ENCODE data around the gene PLBD1. TPM values are rescaled to one million over a fixed set of nuclear protein-coding genes. Genes with fewer than 3 reads are reported as not detected.

Gene PLBD1
- total RNA-seq, 2 donors from 2014 or later: 17.9 to 32.5 TPM

DNA sequence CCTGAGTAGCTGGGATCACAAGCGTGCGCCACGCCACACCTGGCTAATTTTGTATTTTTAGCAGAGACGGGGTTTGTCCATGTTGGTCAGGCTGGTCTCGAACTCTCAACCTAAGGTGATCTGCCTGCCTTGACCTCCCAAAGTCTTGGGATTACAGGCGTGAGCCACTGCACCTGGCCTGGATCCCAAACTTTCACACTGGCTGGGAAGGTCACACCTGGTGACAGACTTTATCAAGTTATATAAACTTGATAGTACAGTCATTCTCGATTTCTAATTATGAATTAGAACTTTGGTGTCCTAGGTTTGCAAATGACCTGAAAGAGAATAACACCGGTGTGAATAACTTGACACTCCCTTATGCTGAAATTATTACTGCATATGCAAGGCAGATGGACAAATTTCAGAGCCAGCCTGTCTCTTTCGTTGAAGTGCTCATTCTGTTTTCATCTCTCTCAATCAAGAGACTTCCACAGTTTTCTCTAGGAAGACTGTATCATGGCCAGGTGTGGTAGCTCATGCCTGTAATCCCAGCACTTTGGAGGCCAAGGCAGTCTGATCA is 5.9 kb downstream of the PLBD1 start:
- WGBS, 2 experiments (ENCODE audit: insufficient coverage in 1 of 2, insufficient read length in 1 of 2): 92 to 94% methylated on average over 9 of the region's 9 CpGs
- Histone ChIP-seq H3K9me3 (ENCODE audit: control insufficient read depth, low read length) (no peaks in the 10 kb centered on the region), H3K27me3 (ENCODE audit: control insufficient read depth, insufficient read depth, low read length, poor library complexity, severe bottlenecking) (peaks cover 3% of the 10 kb centered on the region), H3K4me1 (ENCODE audit: control insufficient read depth, insufficient read depth, low read length) (no peaks in the 10 kb centered on the region), H3K36me3 (ENCODE audit: control insufficient read depth, insufficient read depth, low read length) (no peaks in the 10 kb centered on the region), H3K27ac (ENCODE audit: low read depth, low read length) (no peak overlapping the region), H3K4me3 (ENCODE audit: low read length) (no peak overlapping the region), H3K9ac (ENCODE audit: extremely low read depth, low read length, poor library complexity, severe bottlenecking) (no peak overlapping the region)
- no peak for DNase-seq
- H3K9me3 Mint-ChIP-seq: peaks cover 6% of the 10 kb centered on the region
- H3K4me3 Mint-ChIP-seq: no peak overlapping the region
- no peaks in the 10 kb centered on the region for H3K36me3 Mint-ChIP-seq (ENCODE audit: low read depth)
- H3K27ac Mint-ChIP-seq: no peak overlapping the region
- H3K4me1 Mint-ChIP-seq: peaks cover 17% of the 10 kb centered on the region
- no peaks in the 10 kb centered on the region for H3K27me3 Mint-ChIP-seq (ENCODE audit: insufficient read depth)
- TF ChIP-seq, protein P1, sequence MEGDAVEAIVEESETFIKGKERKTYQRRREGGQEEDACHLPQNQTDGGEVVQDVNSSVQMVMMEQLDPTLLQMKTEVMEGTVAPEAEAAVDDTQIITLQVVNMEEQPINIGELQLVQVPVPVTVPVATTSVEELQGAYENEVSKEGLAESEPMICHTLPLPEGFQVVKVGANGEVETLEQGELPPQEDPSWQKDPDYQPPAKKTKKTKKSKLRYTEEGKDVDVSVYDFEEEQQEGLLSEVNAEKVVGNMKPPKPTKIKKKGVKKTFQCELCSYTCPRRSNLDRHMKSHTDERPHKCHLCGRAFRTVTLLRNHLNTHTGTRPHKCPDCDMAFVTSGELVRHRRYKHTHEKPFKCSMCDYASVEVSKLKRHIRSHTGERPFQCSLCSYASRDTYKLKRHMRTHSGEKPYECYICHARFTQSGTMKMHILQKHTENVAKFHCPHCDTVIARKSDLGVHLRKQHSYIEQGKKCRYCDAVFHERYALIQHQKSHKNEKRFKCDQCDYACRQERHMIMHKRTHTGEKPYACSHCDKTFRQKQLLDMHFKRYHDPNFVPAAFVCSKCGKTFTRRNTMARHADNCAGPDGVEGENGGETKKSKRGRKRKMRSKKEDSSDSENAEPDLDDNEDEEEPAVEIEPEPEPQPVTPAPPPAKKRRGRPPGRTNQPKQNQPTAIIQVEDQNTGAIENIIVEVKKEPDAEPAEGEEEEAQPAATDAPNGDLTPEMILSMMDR (conservative IDR thresholded peaks at IDR 0.05): no peak

DNA sequence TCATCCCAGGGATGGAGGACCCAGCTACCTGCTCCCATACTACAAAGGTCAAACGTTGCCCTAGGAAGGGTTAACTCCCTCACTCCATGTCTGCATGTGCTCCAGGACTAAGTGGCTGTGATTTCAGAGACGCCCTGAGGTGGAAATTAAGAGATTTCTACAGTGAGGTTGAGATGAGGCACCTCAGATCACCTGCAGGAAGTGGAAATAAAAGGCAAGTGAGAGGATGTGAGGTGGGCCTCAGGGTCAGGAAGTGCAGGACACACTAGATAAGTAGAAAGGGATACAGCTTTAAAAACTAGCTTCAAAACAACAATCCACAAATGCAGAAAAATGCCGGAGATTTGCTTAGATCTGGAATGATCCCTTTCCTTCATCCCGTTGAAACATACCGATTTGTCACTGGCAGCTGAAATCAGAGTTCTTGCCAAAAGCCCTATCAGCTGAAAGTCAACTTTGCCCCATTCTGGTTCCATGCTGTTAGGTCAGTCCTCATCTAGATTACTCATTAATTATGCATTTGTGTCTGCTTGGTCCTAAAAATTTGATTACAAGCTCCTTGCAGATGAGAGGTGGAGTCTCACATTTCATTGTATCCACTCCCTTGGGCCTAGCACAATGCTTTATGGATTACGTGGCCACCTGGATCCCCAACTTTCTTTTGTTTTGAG is 6.6 kb downstream of the PLBD1 start:
- H3K36me3 ChIP-seq (ENCODE audit: control insufficient read depth, insufficient read depth, low read length): no peaks in the 10 kb centered on the region
- H3K9me3 Mint-ChIP-seq: peaks cover 6% of the 10 kb centered on the region
- H3K4me1 Mint-ChIP-seq: peaks cover 16% of the 10 kb centered on the region
- no peaks in the 10 kb centered on the region for H3K36me3 Mint-ChIP-seq (ENCODE audit: low read depth)
- H3K9ac ChIP-seq (ENCODE audit: extremely low read depth, low read length, poor library complexity, severe bottlenecking): no peak overlapping the region
- TF ChIP-seq, protein P1 (conservative IDR thresholded peaks at IDR 0.05): no peak
- no peaks in the 10 kb centered on the region for H3K27me3 Mint-ChIP-seq (ENCODE audit: insufficient read depth)
- WGBS, 2 experiments (ENCODE audit: insufficient coverage in 1 of 2, insufficient read length in 1 of 2): 84 to 89% methylated on average over 5 to 6 of the region's 6 CpGs
- peak overlapping the region; percentile 1 for H3K27ac Mint-ChIP-seq
- no peaks in the 10 kb centered on the region for H3K9me3 ChIP-seq (ENCODE audit: control insufficient read depth, low read length)
- no peak overlapping the region for H3K4me3 Mint-ChIP-seq
- no peaks in the 10 kb centered on the region for H3K27me3 ChIP-seq (ENCODE audit: control insufficient read depth, insufficient read depth, low read length, poor library complexity, severe bottlenecking)
- no peak overlapping the region for H3K4me3 ChIP-seq (ENCODE audit: low read length)
- no peak for DNase-seq
- no peaks in the 10 kb centered on the region for H3K4me1 ChIP-seq (ENCODE audit: control insufficient read depth, insufficient read depth, low read length)
- no peak overlapping the region for H3K27ac ChIP-seq (ENCODE audit: low read depth, low read length)

DNA sequence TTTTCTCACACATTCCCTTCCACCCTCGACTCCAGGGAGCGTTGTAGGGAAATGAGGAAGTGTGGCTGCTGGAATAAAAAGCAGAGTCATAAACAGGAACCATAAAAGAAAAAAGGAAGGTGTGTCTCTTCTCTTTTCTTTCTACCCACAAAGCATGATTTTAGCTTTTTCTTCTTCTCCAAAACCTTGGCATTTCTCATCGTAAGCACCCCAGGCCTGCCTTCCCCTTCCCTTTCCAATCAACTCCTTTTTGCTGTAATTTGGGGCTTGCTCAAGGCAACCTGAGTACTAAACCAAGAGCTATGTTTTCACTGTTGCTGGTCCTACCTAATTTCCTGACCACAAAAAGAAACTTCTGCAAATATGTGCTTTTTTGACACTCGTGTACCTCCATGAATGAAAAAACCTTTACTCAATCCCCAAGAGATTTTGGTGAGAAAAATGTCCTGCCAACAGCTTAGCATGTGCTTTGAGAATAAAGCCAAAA is 9.2 kb downstream of the PLBD1 start:
- Mint-ChIP-seq H3K27ac (peak overlapping the region; percentile 4), H3K27me3 (ENCODE audit: insufficient read depth) (no peaks in the 10 kb centered on the region), H3K4me1 (peaks cover 5% of the 10 kb centered on the region), H3K36me3 (ENCODE audit: low read depth) (no peaks in the 10 kb centered on the region), H3K9me3 (peaks cover 6% of the 10 kb centered on the region), H3K4me3 (no peak overlapping the region)
- Histone ChIP-seq H3K27me3 (ENCODE audit: control insufficient read depth, insufficient read depth, low read length, poor library complexity, severe bottlenecking) (no peaks in the 10 kb centered on the region), H3K4me3 (ENCODE audit: low read length) (no peak overlapping the region), H3K9ac (ENCODE audit: extremely low read depth, low read length, poor library complexity, severe bottlenecking) (no peak overlapping the region), H3K27ac (ENCODE audit: low read depth, low read length) (no peak overlapping the region), H3K36me3 (ENCODE audit: control insufficient read depth, insufficient read depth, low read length) (no peaks in the 10 kb centered on the region), H3K9me3 (ENCODE audit: control insufficient read depth, low read length) (no peaks in the 10 kb centered on the region), H3K4me1 (ENCODE audit: control insufficient read depth, insufficient read depth, low read length) (no peaks in the 10 kb centered on the region)
- TF ChIP-seq, protein P1 (conservative IDR thresholded peaks at IDR 0.05): no peak
- 87 to 94% methylated on average over 2 to 4 of the region's 4 CpGs for WGBS, 2 experiments (ENCODE audit: insufficient coverage in 1 of 2, insufficient read length in 1 of 2)
- no peak for DNase-seq
